GM21825 (cell line): Measurements from ENCODE around the gene RPS6KC1.
"Not testable (repeated sequence)": the region's sequence is repeated elsewhere in the genome, so short reads cannot be mapped to it uniquely, and the experiment has no call there.

Source experiments
- ATAC-seq: cut with Tn5 transposase; IDR thresholded peaks from one replicate; pipeline ENCODE4 v1.9.1; 2021; ENCODE audit warnings: mild to moderate bottlenecking, moderate library complexity; ENCODE audit not compliant: unreplicated experiment

Gene RPS6KC1

DNA sequence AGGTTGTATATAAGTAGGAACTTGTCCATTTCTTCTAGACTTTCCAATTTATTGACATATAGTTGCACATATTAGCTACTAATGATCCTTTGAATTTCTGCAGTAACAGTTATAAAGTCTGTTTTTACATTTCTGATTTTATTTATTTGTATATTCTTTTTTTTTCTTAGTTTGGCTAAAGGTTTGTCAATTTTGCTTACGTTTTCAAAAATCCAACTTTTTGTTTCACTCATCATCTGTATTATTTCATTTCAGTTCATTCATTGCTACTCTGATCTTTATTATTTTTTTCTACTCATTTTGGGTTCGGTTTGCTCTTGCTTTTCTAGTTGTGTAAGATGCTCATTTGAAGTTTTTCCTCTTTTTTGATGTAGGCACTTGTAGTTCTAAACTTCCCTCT lies 97.9 kb downstream of the RPS6KC1 start:
- no peak for ATAC-seq

DNA sequence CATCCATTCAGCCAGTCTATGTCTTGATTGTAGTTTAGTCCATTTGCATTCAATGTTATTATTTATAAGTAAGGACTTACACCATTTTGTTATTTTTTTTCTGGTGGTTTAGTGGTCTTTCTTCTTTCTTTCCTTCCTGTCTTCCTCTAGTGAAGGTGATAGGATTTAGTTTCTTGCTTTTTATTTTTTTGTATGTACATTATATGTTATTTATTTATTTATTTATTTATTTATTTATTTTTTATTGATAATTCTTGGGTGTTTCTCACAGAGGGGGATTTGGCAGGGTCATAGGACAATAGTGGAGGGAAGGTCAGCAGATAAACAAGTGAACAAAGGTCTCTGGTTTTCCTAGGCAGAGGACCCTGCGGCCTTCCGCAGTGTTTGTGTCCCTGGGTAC lies 99.0 kb downstream of the RPS6KC1 start:
- not testable (repeated sequence) for ATAC-seq

GRCh38 chr1:213154056-213154685 lies 103.1 kb downstream of the RPS6KC1 start:
- no peak for ATAC-seq

DNA sequence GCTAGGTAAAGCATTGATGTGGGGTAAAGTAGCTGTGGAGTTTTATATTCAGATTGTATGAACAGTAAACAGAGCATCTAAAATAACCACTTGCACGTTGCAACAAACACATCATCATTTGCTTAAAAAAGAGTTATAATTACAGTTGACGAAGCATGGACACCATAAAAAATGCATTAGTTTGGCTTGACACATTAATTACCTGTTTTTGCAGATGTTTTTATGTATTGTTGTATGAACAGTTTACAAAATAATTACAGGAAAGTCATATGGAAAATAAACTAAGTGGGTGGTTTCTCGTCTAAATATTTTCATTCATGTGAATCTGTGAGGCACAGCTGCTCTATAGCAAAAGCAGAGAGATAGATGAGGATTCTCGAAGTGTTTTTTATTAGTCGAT lies 108.3 kb downstream of the RPS6KC1 start:
- no peak for ATAC-seq

DNA sequence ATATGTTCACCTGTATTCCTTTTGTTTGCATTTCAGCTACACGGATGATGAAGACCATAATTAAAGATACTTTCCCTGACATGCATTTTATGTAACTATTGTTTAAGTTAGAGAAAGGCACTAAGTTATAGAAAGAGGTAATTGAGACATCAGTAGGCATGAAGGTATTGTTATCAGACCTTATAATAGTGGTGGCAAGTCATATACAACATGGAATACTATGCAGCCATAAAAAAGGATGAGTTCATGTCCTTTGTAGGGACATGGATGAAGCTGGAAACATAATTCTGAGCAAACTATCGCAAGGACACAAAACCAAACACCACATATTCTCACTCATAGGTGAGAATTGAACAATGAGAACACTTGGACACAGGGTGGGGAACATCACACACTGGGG lies 109.4 kb downstream of the RPS6KC1 start:
- ATAC-seq: not testable (repeated sequence)

DNA sequence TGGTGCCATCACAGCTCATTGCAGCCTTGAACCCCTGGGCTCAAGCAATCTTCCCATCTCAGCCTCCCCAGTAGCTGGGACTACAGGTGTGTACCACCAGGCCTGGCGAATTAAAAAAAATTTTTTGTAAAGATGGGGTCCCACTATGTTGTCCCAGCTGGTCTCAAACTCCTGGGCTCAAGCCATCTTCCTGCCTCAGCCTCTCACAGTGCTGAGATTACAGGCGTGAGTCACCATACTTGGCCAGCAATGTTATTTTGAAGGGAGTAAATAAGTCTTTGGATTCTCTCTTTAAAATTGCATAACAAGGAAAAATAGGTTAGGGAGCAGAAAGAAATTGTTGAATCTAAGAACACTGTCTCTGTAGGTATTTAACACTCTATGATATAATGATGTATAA lies 111.3 kb downstream of the RPS6KC1 start:
- no peak for ATAC-seq

DNA sequence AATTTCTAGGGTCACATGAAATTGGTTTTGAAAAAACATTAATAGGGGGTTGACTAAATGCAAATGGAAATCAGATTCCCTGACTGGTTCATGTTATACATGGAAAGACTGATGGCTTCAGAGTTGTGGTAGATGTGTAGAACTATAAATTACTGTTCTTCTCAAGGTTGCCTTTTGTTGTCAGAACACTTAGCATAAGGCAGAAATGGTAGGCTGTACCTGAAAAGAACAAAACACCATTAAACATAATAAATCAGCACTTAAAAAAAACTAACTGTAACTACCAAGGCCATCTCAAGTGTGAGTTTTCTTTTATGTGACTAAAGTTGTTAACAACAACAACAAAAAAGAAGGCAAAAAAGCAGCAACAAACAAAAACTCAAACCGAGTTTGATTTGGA lies 111.8 kb downstream of the RPS6KC1 start:
- ATAC-seq: no peak

GRCh38 chr1:213163278-213163711 lies 112.3 kb downstream of the RPS6KC1 start:
- no peak for ATAC-seq

DNA sequence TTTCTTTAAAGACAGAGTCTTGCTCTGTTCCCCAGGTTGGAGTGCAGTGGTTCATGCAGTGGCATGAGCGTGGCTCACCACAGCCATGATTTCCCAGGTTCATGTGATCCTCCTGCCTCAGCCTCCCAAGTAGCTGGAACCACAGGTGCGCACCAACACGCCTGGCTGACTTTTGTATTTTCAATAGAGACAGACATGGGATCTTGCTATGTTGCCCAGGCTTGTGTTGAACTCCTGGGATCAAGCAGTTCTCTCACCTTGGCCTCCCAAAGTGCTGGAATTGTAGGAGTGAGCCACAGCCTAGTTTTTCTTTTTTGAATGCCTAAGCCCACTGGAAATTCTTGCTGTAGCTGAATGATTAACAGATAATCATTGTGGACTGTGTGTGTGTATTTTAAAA lies 113.5 kb downstream of the RPS6KC1 start:
- no peak for ATAC-seq

GRCh38 chr1:213166852-213167251 lies 115.8 kb downstream of the RPS6KC1 start:
- ATAC-seq: no peak

DNA sequence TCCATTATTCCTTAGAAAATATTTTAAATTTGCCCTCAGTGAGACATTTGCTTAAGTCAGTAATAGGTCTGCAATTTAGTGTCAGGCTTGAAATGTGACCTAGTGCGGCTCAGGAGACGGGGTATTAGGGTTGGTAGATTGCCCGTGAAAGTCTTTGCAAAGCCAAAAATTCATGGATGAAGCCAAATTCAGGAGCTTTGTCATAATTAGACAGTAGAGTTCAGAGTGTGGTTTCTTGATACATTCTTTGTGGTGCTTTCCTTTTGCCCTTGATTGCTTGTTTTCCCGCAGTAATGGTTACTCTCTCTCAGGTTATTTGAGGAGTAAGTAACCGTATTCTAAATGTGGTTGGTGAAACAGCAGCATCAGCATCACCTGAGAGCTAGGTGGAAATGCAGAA lies 120.7 kb downstream of the RPS6KC1 start:
- ATAC-seq: no peak

GRCh38 chr1:213176341-213176740 lies 125.3 kb downstream of the RPS6KC1 start:
- ATAC-seq: no peak

DNA sequence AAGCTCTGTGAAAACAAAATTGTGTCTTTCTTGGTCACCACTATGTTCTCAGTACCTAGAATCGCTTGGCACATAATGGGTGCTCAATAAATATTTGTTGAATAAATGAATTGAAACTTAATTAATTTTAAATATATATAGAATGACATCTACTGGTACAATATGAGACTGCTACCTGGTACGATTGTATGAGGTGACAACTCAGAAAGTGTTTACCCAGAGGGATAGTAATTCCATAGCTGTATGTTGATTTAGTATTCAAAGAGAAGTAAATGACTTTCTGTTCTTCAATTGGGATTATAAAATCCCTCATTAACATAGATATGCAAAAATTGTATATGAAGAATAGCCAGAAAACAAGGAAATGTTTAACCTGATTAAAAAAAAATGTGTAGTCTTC lies 128.7 kb downstream of the RPS6KC1 start:
- ATAC-seq: no peak

GRCh38 chr1:213180833-213181232 lies 129.8 kb downstream of the RPS6KC1 start:
- no peak for ATAC-seq

DNA sequence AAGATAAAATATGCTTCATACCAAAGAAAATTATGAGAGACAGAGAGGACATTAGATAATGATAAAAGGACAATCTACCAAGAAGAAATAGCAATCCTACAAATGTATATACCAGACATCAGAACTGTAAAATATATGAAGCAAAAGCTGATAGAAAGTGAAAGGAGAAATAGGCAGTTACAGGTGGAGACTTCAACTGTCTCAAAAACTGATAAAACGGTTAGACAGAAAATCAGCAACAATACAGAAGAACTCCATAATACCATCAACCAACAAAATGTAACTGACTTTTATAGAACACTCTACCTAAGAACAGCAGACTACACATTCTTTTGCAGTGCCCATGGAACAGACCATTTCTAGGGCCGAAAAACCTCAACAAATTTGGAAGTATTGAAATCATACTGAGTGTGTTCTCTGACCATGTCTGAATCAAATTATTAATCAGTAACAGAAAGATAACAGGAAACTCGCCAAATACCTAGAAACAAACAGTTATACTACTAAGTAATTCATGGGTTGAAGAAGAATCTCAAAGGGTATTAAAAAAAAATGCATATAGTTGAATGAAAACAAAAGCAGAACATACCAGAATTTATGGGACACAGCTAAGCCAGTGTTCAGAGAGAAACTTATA lies 132.1 kb downstream of the RPS6KC1 start:
- ATAC-seq: no peak

DNA sequence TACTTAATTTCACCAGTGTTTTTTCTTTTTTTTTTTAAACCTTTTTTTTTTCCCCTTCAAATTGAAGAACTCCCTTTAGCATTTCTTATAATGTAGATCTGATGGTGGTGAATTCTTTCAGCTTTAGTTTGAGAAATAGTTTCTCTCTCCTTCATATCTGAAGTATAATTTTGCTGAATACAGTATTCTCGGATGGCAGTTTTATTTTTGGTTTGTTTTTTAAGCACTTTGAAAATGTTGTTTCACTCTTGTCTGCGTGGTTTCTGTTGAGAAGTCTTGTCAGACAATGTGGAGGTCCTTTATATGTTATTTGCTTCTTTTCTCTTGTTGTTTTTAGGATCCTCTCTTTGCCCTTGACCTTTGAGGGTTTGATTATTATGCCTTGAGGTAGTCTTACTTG lies 135.1 kb downstream of the RPS6KC1 start:
- no peak for ATAC-seq

- ATAC-seq: no peak
Measured at GRCh38 chr1:213192026-213192425, 141.0 kb downstream of the RPS6KC1 start.

DNA sequence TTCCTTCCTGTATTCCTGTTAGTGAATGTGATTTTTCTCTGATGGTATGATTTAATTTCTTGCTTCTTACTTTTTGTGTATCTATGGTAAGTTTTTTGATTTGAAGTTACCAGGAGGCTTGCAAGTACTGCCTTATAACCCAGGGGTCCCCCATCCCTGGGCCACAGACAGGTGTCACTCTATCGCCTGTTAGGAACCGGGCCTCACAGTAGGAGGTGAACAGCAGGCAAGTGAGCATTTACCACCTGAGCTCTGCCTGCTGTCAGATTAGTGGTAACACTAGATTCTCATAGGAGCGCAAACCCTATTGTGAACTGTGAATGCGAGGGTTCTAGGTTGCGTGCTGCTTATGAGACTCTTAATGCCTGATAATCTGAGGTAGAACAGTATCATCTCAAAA lies 143.3 kb downstream of the RPS6KC1 start:
- ATAC-seq: no peak

GRCh38 chr1:213194855-213195254 lies 143.8 kb downstream of the RPS6KC1 start:
- no peak for ATAC-seq

- not testable (repeated sequence) for ATAC-seq
Measured at GRCh38 chr1:213196328-213197054, 145.4 kb downstream of the RPS6KC1 start.

GRCh38 chr1:213200630-213201029 lies 149.6 kb downstream of the RPS6KC1 start:
- no peak for ATAC-seq
